WTC11 (cell line): Measurements from ENCODE around the gene DMRTB1. TPM values are rescaled to one million over a fixed set of nuclear protein-coding genes. Genes with fewer than 3 reads are reported as not detected.

Source experiments
- ATAC-seq: fragments of 200-7000 bp; cut with Tn5 transposase; 2 replicates; pipeline ENCODE4 v1.10.0; 2021; ENCODE audit warnings: mild to moderate bottlenecking, moderate library complexity
- CTCF ChIA-PET: fragments of 300-600 bp; sonication (Branson Sonifier 250); formaldehyde crosslinking; loops from one replicate; lab custom pipeline; 2021; ENCODE audit warnings: antibody characterized with exemption; lab: Charles Lee
- POLR2A ChIA-PET: fragments of 350-600 bp; sonication (Branson Sonifier 250); formaldehyde crosslinking; loops from one replicate; lab custom pipeline; 2021; ENCODE audit warnings: antibody characterized with exemption; lab: Charles Lee
- DNase-seq: peaks from one replicate; pipeline ENCODE4 v3.0.0; 2021; ENCODE audit warnings: low spot score
- H3K27ac Mint-ChIP-seq: 2 replicates; pipeline ENCODE4 v1.8.0; 2021; ENCODE audit warnings: mixed read lengths
- H3K27me3 Mint-ChIP-seq: 2 replicates; pipeline ENCODE4 v1.8.0; 2021; ENCODE audit warnings: low read depth, mild to moderate bottlenecking, moderate library complexity, mixed read lengths
- H3K36me3 Mint-ChIP-seq: 2 replicates; pipeline ENCODE4 v1.8.0; 2021; ENCODE audit warnings: mixed read lengths
- H3K4me1 Mint-ChIP-seq: 2 replicates; pipeline ENCODE4 v1.8.0; 2022; ENCODE audit warnings: mixed read lengths
- H3K4me3 Mint-ChIP-seq: 2 replicates; pipeline ENCODE4 v1.8.0; 2021; ENCODE audit warnings: mild to moderate bottlenecking, moderate library complexity, mixed read lengths
- H3K9me3 Mint-ChIP-seq: 2 replicates; pipeline ENCODE4 v1.8.0; 2021; ENCODE audit warnings: mixed read lengths
- E2F4 ChIP-seq: sonication (generic); formaldehyde crosslinking; IDR thresholded peaks from 2 replicates; pipeline ENCODE4 v1.8.1; 2022; ENCODE audit warnings: low read depth, mild to moderate bottlenecking, moderate library complexity, missing genetic modification reagents, borderline replicate concordance
- EMX1 ChIP-seq: fragments of 250-450 bp; sonication (Bioruptor Pico); IDR thresholded peaks from 2 replicates; pipeline ENCODE4 v1.8.0; 2021; ENCODE audit warnings: mild to moderate bottlenecking
- ERG ChIP-seq: fragments of 250-450 bp; sonication (Bioruptor Pico); IDR thresholded peaks from 2 replicates; pipeline ENCODE4 v1.8.0; 2021; ENCODE audit warnings: mild to moderate bottlenecking
- ESRRA ChIP-seq: sonication (generic); formaldehyde crosslinking; IDR thresholded peaks from 2 replicates; pipeline ENCODE4 v1.8.1; 2022; ENCODE audit warnings: mild to moderate bottlenecking, missing genetic modification reagents, borderline replicate concordance
- HMGA2 ChIP-seq: fragments of 250-450 bp; sonication (Bioruptor Pico); IDR thresholded peaks from 2 replicates; pipeline ENCODE4 v1.4.0; 2021; ENCODE audit warnings: mild to moderate bottlenecking, moderate library complexity
- IRF2 ChIP-seq: sonication (generic); formaldehyde crosslinking; IDR thresholded peaks from 2 replicates; pipeline ENCODE4 v1.8.0; 2022; ENCODE audit warnings: low read depth, missing genetic modification reagents, borderline replicate concordance
- MXD4 ChIP-seq: fragments of 250-450 bp; sonication (Bioruptor Pico); IDR thresholded peaks from 2 replicates; pipeline ENCODE4 v1.8.0; 2021; ENCODE audit warnings: mild to moderate bottlenecking, moderate library complexity, borderline replicate concordance
- NFATC4 ChIP-seq: fragments of 250-450 bp; sonication (Bioruptor Pico); IDR thresholded peaks from 2 replicates; pipeline ENCODE4 v1.9.0; 2021; ENCODE audit warnings: mild to moderate bottlenecking
- NR3C1 ChIP-seq: sonication (generic); formaldehyde crosslinking; conservative IDR thresholded peaks from 2 replicates; pipeline ENCODE4 v1.8.1; 2023; ENCODE audit warnings: low read depth, mild to moderate bottlenecking, missing genetic modification reagents
- OVOL2 ChIP-seq: fragments of 250-450 bp; sonication (Bioruptor Pico); IDR thresholded peaks from 2 replicates; pipeline ENCODE4 v1.9.0; 2021; ENCODE audit warnings: mild to moderate bottlenecking, borderline replicate concordance
- SMAD3 ChIP-seq: sonication (generic); formaldehyde crosslinking; IDR thresholded peaks from 2 replicates; pipeline ENCODE4 v1.8.0; 2022; ENCODE audit warnings: missing genetic modification reagents, mild to moderate bottlenecking, borderline replicate concordance
- SP1 ChIP-seq: sonication (generic); formaldehyde crosslinking; conservative IDR thresholded peaks from 2 replicates; pipeline ENCODE4 v1.8.1; 2022; ENCODE audit warnings: missing genetic modification reagents
- TEAD1 ChIP-seq: sonication (generic); formaldehyde crosslinking; IDR thresholded peaks from 2 replicates; pipeline ENCODE4 v1.8.0; 2022; ENCODE audit warnings: mild to moderate bottlenecking, missing genetic modification reagents
- USF1 ChIP-seq: sonication (generic); formaldehyde crosslinking; IDR thresholded peaks from 2 replicates; pipeline ENCODE4 v1.8.0; 2022; ENCODE audit warnings: mild to moderate bottlenecking, missing genetic modification reagents
- USF2 ChIP-seq: sonication (generic); formaldehyde crosslinking; IDR thresholded peaks from 2 replicates; pipeline ENCODE4 v1.8.1; 2023; ENCODE audit warnings: mild to moderate bottlenecking, missing genetic modification reagents, moderate library complexity
- ZBTB21 ChIP-seq: sonication (generic); formaldehyde crosslinking; IDR thresholded peaks from 2 replicates; pipeline ENCODE4 v1.8.1; 2023; ENCODE audit warnings: mild to moderate bottlenecking, missing genetic modification reagents, borderline replicate concordance
- ZBTB43 ChIP-seq: sonication (generic); formaldehyde crosslinking; IDR thresholded peaks from 2 replicates; pipeline ENCODE4 v1.8.1; 2023; ENCODE audit warnings: mild to moderate bottlenecking, missing genetic modification reagents
- ZMAT4 ChIP-seq: fragments of 250-450 bp; sonication (Bioruptor Pico); IDR thresholded peaks from 2 replicates; pipeline ENCODE4 v1.9.0; 2021; ENCODE audit warnings: mild to moderate bottlenecking
- ZNF396 ChIP-seq: fragments of 250-450 bp; sonication (Bioruptor Pico); IDR thresholded peaks from 2 replicates; pipeline ENCODE4 v1.8.0; 2021; ENCODE audit warnings: mild to moderate bottlenecking, moderate library complexity, borderline replicate concordance
- ZNF425 ChIP-seq: fragments of 250-450 bp; sonication (Bioruptor Pico); conservative IDR thresholded peaks from 2 replicates; pipeline ENCODE4 v1.9.0; 2021; ENCODE audit warnings: mild to moderate bottlenecking
- ZSCAN18 ChIP-seq: fragments of 250-450 bp; sonication (Bioruptor Pico); IDR thresholded peaks from 2 replicates; pipeline ENCODE4 v2.1.2; 2022; ENCODE audit warnings: mild to moderate bottlenecking, moderate library complexity
- total RNA-seq: library from RNA; stranded (reverse); gene quantifications from 3 replicates; pipeline ENCODE4 v1.2.3, GENCODE V29; 2021

Gene DMRTB1
- total RNA-seq, 1 experiment from 2014 or later, result 0.17 TPM

- no peak overlapping the region for H3K4me3 Mint-ChIP-seq
- ATAC-seq, result no peak
- DNase-seq, result no peak
- CTCF ChIA-PET, result interaction anchor here (1.1 to 8.7 kb wide), 7 partner anchors 13 to 205 kb away, joined by 3 to 192 read pairs (median 8); no protein-coding TSS in a partner anchor
- H3K4me1 Mint-ChIP-seq, result peaks cover 14% of the 10 kb centered on the region
- no peak for TF ChIP-seq ZBTB43 (CRISPR knock-in tag)
- TF ChIP-seq ERG (CRISPR knock-in tag), result no peak
- no peak for TF ChIP-seq MXD4 (CRISPR knock-in tag)
- TF ChIP-seq NR3C1 (CRISPR knock-in tag), result no peak
- no peak for TF ChIP-seq IRF2 (CRISPR knock-in tag)
- no peak for TF ChIP-seq E2F4 (CRISPR knock-in tag)
- no peak for TF ChIP-seq ESRRA
- no peak for TF ChIP-seq SP1 (CRISPR knock-in tag)
- TF ChIP-seq ZBTB21 (CRISPR knock-in tag), result no peak
- no peak for TF ChIP-seq OVOL2 (CRISPR knock-in tag)
- no peak for TF ChIP-seq ZNF425 (CRISPR knock-in tag)
- no peak for TF ChIP-seq USF1
- no peak for TF ChIP-seq ZSCAN18 (CRISPR knock-in tag)
- TF ChIP-seq HMGA2 (CRISPR knock-in tag), result no peak
- H3K36me3 Mint-ChIP-seq, result no peaks in the 10 kb centered on the region
- POLR2A ChIA-PET, result no interaction called here
- no peak overlapping the region for H3K27ac Mint-ChIP-seq
- H3K9me3 Mint-ChIP-seq, result 0 out of 2 replicates have a peak, but pooled peaks cover 3% of the 10 kb centered on the region
- H3K27me3 Mint-ChIP-seq, result peaks cover 4% of the 10 kb centered on the region; the same call in 1 of the 2 replicates
Measured at GRCh38 chr1:53483656-53484055, 24.5 kb downstream of the DMRTB1 start.

- ATAC-seq (peak; percentile 6; the same call in 1 of the 2 replicates), DNase-seq (no peak)
- Mint-ChIP-seq H3K27ac (no peak overlapping the region), H3K9me3 (peaks cover 8% of the 10 kb centered on the region; the same call in 1 of the 2 replicates), H3K4me3 (no peak overlapping the region), H3K36me3 (no peaks in the 10 kb centered on the region; the same call in 1 of the 2 replicates), H3K4me1 (peaks cover 14% of the 10 kb centered on the region), H3K27me3 (peaks cover 2% of the 10 kb centered on the region)
- ChIA-PET POLR2A (no interaction called here), CTCF (interaction anchor here (0.6 to 8.7 kb wide), 27 partner anchors 13 to 312 kb away, joined by 3 to 192 read pairs (median 7); no protein-coding TSS in a partner anchor)
- TF ChIP-seq ERG (CRISPR knock-in tag), result no peak
- no peak for TF ChIP-seq SMAD3
- TF ChIP-seq EMX1 (CRISPR knock-in tag), result no peak
- TF ChIP-seq ZNF396 (CRISPR knock-in tag), result no peak
- TF ChIP-seq NFATC4, result no peak
- TF ChIP-seq ZMAT4 (CRISPR knock-in tag), result no peak
- no peak for TF ChIP-seq USF2 (CRISPR knock-in tag)
- no peak for TF ChIP-seq TEAD1 (CRISPR knock-in tag)
Measured at GRCh38 chr1:53484705-53485477, 25.7 kb downstream of the DMRTB1 start.
